ENCODE measurements around the gene CD9. TPM values are rescaled to one million over a fixed set of nuclear protein-coding genes. Genes with fewer than 3 reads are reported as not detected.

Gene CD9
- total and polyA plus RNA-seq, 2 donors (not counting 1 experiment from before 2014, with no cell fraction given) = 7.2 to 12.8 TPM

DNA sequence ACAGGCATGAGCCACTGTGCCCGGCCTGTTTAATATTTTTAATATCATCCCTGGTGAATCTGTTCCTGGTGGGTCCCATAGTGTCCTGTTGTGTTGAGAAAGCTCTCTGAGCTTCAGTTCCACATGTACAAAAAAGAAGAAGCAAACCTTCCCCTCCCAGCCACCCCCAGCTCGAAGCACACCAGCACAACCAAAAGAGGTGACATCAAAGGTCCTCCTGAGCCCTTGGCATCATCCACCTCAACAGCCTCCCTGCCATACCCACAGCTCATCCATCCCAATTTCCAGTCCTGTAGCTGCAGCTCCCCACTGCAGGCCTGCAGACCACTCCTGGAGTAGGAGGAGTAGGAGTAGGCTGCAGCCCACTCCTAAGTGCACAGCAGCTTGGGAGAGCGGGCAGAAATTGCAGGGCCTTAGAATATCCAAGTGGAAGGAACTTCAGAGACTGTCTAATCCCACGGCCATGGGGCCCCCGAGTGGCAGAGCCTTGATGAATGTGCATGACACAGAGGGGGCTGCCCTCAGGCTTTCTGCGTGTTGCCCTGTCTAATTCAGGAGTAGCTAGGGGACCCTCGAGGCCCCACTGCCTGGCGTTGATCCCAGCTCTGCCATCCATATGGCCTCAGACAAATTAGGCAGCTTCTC lies 36.7 kb upstream of the CD9 start:
- no peak overlapping the region for H3K27ac Mint-ChIP-seq
- Histone ChIP-seq H3K4me1 (ENCODE audit: control insufficient read depth in 2 of 2, insufficient read depth in 2 of 2, low read length in 2 of 2) (peaks cover 15 to 17% of the 10 kb centered on the region in 2 donors), H3K4me3 (ENCODE audit: control extremely low read depth in 1 of 5, extremely low read depth in 1 of 5, insufficient read depth in 1 of 5, low read depth in 2 of 5, low read length in 4 of 5) (no peak overlapping the region), H3K79me2 (ENCODE audit: control insufficient read depth, insufficient read depth, low read length) (no peaks in the 10 kb centered on the region), H4K20me1 (ENCODE audit: control insufficient read depth, insufficient read depth, low read length, poor library complexity, severe bottlenecking) (no peaks in the 10 kb centered on the region), H3K27me3 (replicated peaks in 1 of 4; ENCODE audit: control extremely low read depth in 1 of 4, control insufficient read depth in 3 of 4, insufficient read depth in 4 of 4, low read length in 3 of 4) (no peaks in the 10 kb centered on the region), H3K36me3 (replicated peaks in 1 of 2; ENCODE audit: control extremely low read depth in 1 of 2, control insufficient read depth in 1 of 2, extremely low read depth in 1 of 2, insufficient read depth in 2 of 2, low read length in 1 of 2) (no peaks in the 10 kb centered on the region), H3K4me2 (replicated peaks; ENCODE audit: low read depth, low read length, poor library complexity, severe bottlenecking) (no peak overlapping the region), H3K27ac (ENCODE audit: low read length in 2 of 2) (no peak overlapping the region), H3K9ac (ENCODE audit: low read length) (no peak overlapping the region), H2AFZ (ENCODE audit: insufficient read depth, low read depth, low read length, poor library complexity, severe bottlenecking) (no peak overlapping the region), H3K9me3 (ENCODE audit: control extremely low read depth in 1 of 3, control insufficient read depth in 2 of 3, insufficient read depth in 1 of 3, low read length in 2 of 3) (peaks cover 0 to 7% (median 0%) of the 10 kb centered on the region in 3 donors)
- H3K4me1 Mint-ChIP-seq = peaks cover 15% of the 10 kb centered on the region
- intact Hi-C loops (cut with micrococcal nuclease) = no loop called here
- POLR2A ChIA-PET = no interaction called here
- no peak for DNase-seq
- ATAC-seq (ENCODE audit: low read depth) = no peak
- 89% methylated on average over 8 of the region's 8 CpGs for WGBS (ENCODE audit: insufficient coverage)
- CTCF ChIA-PET = no interaction called here
- H3K9me3 Mint-ChIP-seq (ENCODE audit: insufficient read depth) = no peaks in the 10 kb centered on the region
- TF ChIP-seq, protein P1, sequence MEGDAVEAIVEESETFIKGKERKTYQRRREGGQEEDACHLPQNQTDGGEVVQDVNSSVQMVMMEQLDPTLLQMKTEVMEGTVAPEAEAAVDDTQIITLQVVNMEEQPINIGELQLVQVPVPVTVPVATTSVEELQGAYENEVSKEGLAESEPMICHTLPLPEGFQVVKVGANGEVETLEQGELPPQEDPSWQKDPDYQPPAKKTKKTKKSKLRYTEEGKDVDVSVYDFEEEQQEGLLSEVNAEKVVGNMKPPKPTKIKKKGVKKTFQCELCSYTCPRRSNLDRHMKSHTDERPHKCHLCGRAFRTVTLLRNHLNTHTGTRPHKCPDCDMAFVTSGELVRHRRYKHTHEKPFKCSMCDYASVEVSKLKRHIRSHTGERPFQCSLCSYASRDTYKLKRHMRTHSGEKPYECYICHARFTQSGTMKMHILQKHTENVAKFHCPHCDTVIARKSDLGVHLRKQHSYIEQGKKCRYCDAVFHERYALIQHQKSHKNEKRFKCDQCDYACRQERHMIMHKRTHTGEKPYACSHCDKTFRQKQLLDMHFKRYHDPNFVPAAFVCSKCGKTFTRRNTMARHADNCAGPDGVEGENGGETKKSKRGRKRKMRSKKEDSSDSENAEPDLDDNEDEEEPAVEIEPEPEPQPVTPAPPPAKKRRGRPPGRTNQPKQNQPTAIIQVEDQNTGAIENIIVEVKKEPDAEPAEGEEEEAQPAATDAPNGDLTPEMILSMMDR (IDR thresholded peaks at IDR 0.05) = no peak
- TF ChIP-seq EZH2 (IDR thresholded peaks at IDR 0.05; ENCODE audit: borderline replicate concordance, insufficient read depth, low read depth, low read length, poor library complexity, severe bottlenecking) = no peak
- H3K4me3 Mint-ChIP-seq = no peak overlapping the region
- H3K27me3 Mint-ChIP-seq = peaks cover 17% of the 10 kb centered on the region

DNA sequence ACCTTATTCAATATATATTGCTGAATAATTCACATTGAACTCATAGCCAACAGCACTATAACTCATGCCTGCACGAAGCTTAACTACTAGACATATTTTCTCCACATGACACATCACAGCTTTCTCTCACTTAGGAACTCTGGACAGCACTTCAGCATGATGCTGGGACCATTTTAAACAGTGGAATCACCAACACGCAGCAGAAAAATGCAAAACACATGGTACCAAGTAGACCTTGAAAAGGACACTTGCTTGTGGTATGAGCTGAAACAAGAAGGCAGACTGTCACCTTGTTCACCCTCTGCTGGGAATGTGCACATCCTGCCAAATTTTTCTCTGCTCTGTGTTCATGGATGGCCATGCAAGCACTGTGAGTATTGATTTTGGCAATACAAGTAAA lies 34.8 kb upstream of the CD9 start:
- no peak overlapping the region for H3K9ac ChIP-seq (ENCODE audit: low read length)

More for the DNA sequence above, 34.8 kb upstream of the CD9 start:
- POLR2A ChIA-PET = no interaction called here
- Histone ChIP-seq H3K4me2 (replicated peaks; ENCODE audit: low read depth, low read length, poor library complexity, severe bottlenecking) (no peak overlapping the region), H3K27me3 (replicated peaks in 1 of 4; ENCODE audit: control extremely low read depth in 1 of 4, control insufficient read depth in 3 of 4, insufficient read depth in 4 of 4, low read length in 3 of 4) (no peaks in the 10 kb centered on the region), H3K27ac (ENCODE audit: low read length in 2 of 2) (no peak overlapping the region), H3K4me3 (ENCODE audit: control extremely low read depth in 1 of 5, extremely low read depth in 1 of 5, insufficient read depth in 1 of 5, low read depth in 2 of 5, low read length in 4 of 5) (no peak overlapping the region), H2AFZ (ENCODE audit: insufficient read depth, low read depth, low read length, poor library complexity, severe bottlenecking) (no peak overlapping the region), H3K36me3 (replicated peaks in 1 of 2; ENCODE audit: control extremely low read depth in 1 of 2, control insufficient read depth in 1 of 2, extremely low read depth in 1 of 2, insufficient read depth in 2 of 2, low read length in 1 of 2) (no peaks in the 10 kb centered on the region), H3K9me3 (ENCODE audit: control extremely low read depth in 1 of 3, control insufficient read depth in 2 of 3, insufficient read depth in 1 of 3, low read length in 2 of 3) (peaks cover 0 to 7% (median 0%) of the 10 kb centered on the region in 3 donors), H3K79me2 (ENCODE audit: control insufficient read depth, insufficient read depth, low read length) (no peaks in the 10 kb centered on the region), H3K4me1 (ENCODE audit: control insufficient read depth in 2 of 2, insufficient read depth in 2 of 2, low read length in 2 of 2) (peaks cover 15 to 17% of the 10 kb centered on the region in 2 donors), H4K20me1 (ENCODE audit: control insufficient read depth, insufficient read depth, low read length, poor library complexity, severe bottlenecking) (no peaks in the 10 kb centered on the region)
- Mint-ChIP-seq H3K9me3 (ENCODE audit: insufficient read depth) (no peaks in the 10 kb centered on the region), H3K27ac (no peak overlapping the region), H3K4me3 (no peak overlapping the region), H3K27me3 (peaks cover 7% of the 10 kb centered on the region), H3K4me1 (peaks cover 16% of the 10 kb centered on the region)
- DNase-seq (no peak), ATAC-seq (ENCODE audit: low read depth) (no peak)
- TF ChIP-seq, protein P1 (IDR thresholded peaks at IDR 0.05) = no peak
- no peak for TF ChIP-seq EZH2 (IDR thresholded peaks at IDR 0.05; ENCODE audit: borderline replicate concordance, insufficient read depth, low read depth, low read length, poor library complexity, severe bottlenecking)
- CTCF ChIA-PET = no interaction called here
- WGBS (ENCODE audit: insufficient coverage) = 76% methylated on average over 2 of the region's 2 CpGs
- intact Hi-C loops (cut with micrococcal nuclease) = no loop called here

Data from B cell (primary cell).